HG02840 (cell line): ENCODE data around the gene CAPN12.

Experiments
- ATAC-seq: cut with Tn5 transposase; IDR thresholded peaks from one replicate; pipeline ENCODE4 v1.9.1; 2021; ENCODE audit warnings: mild to moderate bottlenecking, moderate library complexity, moderate number of reproducible peaks; ENCODE audit not compliant: unreplicated experiment, low FRiP score

CAPN12 gene

DNA sequence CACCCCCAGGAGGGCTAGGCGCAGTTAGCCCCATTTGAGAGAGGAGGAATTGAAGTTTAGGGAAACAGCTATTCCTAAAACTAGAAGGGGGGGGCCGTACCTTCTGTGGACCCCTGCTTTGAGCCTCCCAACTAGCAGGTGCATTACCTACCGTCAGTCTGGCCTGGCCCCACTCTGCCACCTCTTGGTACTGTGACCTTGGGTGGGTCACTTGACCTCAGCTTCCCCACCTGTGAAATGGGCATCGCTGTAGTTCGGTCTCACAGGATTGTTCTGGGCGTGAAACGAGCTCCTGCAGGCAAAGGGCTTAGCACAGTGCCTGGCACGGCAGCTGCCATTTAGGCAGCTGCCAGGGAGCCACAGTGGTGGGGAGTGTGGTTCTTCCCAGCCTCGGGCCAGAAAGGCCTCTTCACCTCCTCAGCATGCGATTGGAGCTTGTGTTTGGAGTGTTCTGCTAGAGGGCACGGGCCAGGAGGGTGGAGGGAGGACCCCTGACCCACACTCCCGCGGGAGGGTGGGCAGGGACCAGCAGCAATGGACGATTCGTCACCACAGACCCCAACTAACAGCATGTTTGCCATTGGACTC, 32.0 kb downstream of the CAPN12 start:
- no peak for ATAC-seq

DNA sequence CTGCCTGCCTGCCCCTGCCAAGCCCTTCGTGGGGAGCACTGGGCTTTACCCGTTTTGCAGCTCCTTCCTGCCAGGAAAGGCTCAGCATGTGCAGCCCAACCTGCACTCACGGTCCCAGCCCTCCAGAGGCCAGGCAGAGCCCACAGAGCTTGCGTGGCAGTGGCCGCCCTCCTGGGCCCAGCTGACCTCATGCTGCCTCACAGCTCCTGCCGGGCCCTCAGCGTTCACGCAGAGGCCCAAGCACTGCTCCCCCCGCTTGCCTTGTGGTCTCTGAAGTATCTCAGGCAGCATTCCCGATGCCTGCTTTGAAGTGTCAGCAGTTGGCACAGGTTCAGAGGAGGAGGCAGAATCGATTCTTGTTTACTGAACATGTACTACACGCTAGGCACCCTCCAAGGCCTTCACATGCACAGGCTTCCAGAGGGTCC, 32.5 kb downstream of the CAPN12 start:
- ATAC-seq = no peak

DNA sequence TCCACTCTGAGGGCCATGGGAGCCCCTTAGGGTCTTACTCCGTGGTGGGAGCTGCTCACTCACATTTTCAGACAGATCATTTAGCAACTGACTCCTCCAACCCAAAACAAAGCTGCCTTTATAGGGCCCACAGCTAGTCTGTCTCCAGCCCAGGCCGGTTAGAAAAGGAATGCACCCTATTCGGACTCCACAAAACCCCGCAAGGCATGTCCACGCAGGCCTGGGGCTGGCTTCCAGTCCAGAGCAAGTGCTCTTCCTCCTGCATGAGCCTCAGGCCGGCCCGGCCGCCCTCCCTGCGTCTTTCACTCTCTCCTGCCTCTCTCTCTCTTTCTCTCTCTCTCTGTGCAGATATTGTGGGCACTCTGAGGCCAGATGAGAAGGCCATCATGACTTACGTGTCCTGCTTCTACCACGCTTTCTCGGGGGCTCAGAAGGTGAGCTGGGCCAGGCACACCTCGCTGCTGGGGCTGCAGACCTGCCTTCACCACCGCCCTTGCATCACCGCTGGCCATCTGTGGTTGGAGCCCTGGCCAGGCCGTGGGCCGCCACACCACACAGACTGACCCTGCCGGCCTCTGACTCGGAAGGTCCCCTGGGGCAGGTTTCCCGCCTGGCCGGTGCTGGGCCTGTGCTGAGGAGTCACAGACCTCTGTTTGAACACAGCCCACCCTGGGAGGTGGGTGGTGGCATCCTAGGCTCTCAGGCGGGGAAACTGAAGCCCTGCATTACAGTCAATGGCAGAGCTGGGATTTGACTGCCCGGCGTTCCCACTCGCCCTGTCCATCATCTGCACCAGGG, 33.1 kb downstream of the CAPN12 start:
- ATAC-seq = no peak

DNA sequence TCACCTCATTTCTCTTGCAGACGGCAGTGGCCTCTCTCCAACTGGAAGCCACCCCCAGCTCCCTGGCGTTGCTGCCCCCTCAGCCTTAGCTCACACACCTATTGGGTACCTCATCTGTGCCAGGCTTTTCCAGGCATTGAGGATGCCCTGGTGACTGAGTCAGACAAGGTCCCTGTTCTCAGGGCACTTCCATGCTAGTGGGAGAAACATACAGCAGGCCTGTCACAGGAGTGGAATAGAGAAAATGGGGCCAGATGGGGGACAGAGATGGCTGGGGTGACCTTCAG, 33.9 kb downstream of the CAPN12 start:
- no peak for ATAC-seq

DNA sequence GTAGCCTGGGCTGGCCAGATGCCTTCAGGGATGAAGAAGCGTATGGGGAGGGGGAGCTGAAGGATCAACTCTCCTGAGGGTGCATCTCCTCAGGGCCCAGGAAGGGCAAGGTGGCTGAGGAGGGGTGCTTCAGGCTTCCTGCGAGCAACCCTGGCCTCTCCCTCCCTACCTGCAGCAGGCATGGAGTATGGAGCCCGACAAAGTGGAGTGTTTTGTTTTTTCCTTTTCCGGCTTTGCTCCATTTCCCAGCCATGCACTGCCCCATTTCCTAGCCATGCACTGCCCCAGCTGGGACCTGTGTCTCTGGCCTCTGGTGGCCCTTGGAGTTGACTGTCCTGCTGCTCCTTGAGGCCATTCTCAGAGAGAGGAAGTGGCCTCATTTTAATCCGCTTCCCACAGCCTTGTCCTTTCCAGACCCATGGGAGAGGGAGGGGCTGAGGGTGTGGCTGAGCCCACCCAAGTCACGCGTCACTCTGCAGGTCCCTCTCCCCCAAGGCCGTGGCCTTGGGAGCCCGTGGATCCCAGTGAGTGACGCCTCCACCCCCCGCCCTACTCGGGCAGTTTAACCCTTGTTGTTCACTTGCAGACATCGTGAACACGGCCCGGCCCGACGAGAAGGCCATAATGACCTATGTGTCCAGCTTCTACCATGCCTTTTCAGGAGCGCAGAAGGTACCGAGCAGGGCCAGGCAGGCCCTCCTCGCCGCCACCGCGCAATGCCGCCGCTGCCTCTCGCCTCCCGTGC, 34.4 kb downstream of the CAPN12 start:
- no peak for ATAC-seq

DNA sequence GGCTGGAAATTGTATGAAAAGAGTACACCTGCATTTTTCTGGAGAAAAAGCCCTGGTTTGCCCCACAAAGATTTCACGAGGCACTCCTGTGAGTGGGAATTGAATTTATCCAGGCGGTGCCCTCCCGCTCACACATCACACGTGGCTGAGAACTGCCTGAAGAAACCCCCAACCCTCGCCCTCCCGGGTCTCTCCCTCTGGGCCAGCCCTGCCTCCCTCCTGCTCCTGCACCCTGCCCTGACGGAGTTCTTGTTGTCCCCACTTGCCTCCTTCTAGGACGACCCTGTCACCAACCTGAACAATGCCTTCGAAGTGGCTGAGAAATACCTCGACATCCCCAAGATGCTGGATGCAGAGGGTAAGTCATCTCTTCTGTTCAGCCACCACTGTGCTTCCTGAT, 35.2 kb downstream of the CAPN12 start:
- ATAC-seq = no peak

DNA sequence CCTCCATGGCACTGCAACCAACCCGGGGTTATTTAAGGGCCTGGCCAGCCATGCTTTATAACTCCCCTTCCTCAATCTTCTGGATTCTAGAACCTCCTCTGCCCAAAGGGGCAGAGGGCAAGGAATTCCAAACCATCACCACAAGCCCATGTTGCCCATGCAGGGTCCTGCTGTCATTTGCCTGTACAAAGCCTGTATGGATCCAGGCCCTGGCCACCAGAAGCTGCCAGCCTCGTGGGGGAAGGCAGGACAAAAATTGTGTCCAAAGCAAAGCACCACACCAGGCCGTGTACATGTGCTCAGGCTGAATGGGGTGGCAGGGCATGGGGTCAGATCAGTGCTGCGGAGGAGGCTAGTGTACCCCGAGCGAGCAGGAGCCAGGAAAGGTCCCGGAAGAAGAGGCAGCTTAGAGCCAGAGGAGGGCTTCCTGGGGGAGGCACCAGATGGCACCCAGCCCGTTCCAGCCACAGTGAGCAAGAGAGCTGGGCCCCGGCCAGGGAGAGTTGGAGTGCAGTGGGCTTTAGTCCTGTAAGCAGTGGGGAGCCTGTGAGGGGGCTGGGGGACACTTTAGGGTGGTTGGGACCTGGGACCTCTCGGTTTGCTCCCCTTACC, 35.8 kb downstream of the CAPN12 start:
- no peak for ATAC-seq

DNA sequence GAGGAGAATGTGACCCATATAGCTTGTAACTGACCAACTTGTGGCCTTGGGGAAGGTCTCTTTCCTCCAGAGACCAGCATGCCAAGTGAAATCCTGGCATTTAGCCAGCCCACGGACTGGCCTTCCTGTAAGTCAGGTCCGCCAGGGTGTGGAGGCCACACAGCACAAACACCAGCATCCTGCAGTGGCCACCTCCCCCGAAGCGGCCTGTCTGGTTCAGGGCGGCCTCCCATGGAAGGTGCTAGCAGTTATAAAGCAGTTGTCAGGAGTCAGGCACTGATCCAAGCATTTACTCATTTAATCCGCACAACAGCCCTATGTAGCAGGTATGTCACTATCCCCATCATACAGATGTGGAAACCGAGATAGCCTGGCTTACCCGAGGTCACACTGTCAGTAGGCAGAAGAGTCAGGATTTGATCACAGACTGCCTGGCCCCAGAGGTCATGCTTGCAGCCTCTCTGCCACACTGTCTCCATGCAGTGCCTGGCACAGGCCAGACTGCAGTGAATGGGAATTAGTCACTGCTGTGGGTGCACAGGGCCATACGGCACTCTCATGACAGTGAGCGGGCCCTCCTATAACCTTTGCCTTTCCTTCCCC, 36.7 kb downstream of the CAPN12 start:
- no peak for ATAC-seq

DNA sequence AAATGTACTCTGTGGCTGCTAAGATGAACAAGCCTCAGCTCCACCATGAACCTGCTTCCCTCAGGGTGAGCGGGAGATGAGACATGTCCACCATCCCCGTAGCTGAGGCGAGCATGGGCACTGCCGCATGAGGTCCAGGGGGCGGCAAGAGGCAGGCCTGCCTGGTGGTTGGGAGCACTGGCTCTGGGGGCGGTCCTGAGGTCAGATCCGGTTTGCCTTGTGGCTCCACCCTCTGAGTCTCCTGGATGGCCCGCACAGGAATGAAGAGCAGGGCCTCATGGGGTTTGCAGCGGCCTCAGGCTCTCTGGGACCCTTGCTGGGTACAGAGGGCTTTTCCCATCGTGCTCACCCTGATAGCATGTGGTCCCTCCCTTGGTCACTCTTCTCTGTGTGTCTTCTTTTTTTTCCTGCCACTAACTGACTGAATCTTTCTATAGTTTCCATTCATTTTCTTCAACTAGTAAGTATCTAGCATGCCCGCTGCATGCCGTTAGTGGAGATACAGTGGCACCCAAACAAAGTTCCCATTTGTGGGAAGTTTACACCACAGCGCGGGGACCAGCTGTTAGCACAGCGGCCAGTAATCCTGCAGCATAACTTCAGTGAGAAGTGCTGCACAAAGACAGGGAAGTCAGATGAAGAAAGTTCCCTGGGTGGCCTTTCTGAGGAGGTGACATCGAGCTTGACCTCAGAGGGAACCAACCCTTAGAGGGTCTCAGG, 37.3 kb downstream of the CAPN12 start:
- no peak for ATAC-seq

DNA sequence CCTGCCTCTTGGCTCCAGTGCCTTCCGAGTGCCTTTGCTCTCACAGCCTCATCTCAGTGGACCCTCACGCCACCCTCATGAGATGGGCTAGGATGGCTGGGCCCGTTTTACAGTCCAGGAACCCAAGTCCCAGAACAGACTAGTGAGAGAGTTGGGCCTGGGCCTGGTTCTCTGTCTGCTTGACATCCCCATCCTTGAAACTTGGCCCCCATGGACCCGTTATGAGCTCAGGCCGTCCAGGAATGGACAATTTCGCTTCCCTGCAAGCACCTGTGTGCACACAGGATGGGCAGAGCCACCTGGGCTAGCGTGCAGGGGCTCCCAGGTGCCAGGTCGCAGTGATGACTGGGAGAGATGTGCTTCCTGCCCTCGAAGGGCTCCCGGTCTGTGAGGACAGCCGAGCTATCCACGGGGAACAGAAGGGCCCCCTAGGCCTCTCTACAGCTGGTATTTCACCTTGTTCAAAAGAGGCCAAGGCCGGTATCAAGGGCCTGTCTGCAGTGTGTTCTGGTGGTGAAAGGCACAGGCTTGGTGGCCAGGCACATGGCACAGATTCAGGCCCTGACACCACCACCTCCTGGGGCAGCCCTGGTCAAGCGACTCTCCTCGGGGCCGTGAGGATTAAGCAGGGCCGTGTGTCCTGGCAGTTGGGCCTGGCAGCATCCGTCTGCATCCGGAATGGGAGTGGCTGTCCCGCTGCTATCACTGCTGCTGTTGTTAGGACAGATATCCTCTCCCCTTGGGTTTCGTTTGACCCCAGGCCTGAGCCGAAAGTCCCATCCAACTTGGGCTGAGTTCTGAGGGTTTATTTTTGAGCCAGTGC, 38.9 kb downstream of the CAPN12 start:
- ATAC-seq = no peak

DNA sequence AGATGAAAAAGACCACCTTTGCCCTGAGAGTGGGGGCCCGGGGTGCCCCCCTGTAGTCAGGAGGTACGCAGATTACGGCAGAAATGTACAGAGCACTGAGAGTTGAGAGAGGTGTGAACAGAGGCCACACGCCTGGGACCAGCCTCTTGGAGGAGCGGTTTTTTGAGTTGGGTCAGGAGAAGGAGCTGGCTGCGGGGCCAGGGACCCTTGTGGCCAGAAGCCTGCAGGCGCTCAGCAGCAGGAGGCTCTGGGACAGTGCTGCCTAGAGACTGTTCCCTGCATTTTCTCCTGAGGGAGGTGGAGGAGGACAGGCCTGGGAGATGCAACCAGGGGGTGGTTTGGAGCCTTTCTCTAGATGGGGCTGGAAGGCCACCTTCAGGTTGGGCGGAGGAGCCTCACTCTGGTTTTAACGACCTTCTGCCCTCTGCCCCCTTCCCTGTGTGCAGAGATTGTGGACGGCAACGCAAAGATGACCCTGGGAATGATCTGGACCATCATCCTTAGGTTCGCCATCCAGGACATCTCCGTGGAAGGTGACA, 39.7 kb downstream of the CAPN12 start:
- no peak for ATAC-seq

DNA sequence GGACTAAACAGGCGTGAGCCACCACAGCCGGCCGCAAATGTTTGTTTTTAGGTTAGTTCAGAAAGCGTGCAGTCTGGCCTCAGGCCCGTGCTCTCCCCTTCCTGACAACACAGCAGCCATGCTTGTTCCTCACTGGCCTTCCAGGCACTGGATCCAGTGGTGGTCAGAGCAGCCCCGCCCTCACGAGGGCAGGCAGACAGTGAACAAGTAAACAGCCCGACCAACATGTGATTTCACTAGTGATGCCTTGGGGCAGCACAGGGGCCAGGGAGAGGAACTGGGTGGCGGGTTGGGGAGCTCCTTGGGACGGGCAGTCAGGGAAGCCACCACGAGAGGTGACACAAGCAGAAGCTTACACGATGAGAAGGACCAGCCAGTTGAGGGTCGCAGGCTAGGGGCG, 40.8 kb downstream of the CAPN12 start:
- ATAC-seq = no peak

DNA sequence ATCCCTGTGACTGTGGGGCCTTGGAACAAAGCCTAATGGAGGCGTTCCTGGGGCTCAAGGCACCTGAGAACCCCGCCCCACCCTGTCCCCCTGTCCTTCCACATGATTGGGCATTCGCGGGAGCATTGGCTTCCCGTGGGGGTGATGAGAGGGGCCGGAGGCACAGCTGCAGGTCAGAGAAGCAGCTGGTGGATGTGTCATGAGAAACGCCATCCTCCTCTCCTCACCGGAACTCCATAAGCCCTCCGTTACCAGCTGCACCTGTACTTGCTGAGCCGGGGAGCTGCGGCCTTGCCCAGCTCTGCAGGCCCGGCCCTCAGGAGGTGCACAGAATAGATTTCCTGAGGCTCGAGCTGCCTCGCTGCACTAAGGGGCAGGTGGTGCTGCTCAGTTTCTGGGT, 42.0 kb downstream of the CAPN12 start:
- no peak for ATAC-seq

DNA sequence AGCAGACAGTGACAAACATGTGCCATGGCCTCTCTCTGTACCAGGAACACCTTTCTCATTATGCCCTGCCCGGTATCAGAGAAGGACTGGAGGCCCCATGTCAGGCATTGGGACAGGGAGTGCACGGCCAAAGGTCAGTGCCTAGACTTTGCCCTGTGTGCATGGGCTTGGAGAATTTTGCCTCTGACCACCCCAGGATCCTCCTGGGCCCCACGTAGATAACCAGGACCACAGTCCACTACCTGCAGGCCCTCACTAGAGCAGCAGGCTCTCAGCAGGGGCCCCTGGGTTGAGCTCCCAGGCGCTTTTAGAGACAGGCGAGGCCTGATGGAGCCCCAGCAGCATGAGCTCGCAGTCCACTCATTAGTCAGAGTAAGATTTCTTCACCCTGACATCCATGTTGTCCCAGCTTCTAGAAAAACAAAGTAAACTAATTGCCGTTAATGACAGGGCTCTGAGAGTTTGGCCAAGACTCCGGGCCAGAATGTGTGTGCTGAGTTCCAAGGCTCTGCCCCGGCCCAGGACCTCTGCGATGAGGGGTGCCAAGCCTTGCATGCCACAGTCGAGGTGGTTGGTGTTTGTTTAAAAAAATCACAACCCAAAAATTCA, 42.7 kb downstream of the CAPN12 start:
- no peak for ATAC-seq

DNA sequence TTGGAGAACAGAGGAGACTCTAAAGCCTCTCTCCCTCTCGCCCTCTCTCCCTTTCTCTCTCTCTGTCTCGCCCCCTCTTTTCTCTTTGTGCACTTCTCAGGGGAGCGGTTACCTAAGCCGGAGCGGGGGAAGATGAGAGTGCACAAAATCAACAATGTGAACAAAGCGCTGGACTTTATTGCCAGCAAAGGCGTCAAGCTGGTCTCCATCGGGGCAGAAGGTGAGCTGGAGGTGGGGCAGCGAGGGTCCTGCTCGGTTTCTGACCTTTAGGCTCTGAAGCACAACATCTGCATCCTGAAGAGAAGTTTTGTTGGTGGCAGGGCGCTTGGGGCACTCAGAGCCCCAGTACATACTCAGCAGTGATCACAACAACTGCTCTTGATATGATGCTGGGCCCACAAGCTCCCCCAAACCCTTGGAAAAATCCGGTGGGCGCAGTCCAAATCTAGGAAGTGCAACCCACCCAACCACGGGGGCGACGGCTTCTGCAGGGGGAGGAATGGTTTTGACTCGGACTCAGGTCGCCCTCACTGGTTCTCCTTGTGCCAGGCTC, 43.3 kb downstream of the CAPN12 start:
- no peak for ATAC-seq

DNA sequence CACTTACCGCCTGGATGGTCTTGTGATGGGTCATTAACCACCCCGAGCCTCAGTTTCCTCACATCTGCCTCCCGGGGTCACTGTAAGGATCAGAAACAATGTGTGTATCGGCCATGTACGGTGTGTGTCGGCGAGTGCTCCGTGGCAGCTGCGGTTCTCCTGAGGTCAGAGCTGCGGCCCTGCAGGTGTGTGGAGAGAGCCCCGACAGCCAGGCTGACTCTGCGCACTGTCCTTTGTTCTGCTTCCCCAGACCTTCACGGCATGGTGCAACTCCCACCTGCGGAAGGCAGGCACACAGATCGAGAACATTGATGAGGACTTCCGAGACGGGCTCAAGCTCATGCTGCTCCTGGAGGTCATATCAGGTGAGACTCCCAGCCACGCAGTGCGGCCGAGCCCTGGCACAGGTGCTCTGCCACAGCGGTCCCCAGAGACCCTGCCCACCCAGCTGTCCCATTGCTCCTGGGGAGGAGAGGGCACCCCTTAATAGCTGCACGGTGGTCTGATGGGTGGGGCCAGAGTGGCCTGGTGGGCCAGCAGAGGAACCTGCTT, 43.8 kb downstream of the CAPN12 start:
- ATAC-seq = no peak

DNA sequence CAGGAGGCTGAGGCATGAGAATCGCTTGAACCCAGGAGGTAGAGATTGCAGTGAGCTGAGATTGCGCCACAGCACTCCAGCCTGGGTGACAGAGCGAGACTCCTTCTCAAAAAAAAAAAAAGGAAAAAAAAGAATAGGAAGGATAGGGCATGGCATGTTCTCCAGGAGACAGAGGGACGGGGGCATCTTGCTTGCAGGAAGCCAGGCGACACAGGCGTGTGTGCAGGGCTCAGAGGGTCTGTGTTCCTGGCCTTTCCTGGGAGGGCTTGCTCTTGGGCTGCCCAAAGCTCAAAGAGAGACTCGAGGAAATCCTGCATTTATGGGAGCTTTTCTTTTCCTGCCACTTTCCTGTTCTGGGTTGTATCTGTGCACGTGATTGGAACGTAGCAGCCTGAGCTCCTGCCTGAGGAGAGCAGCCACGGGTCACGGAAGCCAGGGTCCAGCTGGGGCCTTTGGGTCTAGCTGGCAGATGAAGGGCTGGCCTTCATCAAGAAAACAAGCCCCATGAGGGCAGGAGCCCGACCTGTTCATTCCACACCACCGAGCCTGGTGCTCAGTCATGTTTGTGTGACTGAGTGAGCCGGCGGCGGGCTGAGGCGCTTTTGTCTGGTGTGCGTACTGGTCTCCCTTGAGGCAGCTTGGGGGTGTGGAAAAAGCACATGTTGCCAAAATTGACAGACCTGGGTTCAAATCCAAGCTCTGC, 44.5 kb downstream of the CAPN12 start:
- no peak for ATAC-seq

DNA sequence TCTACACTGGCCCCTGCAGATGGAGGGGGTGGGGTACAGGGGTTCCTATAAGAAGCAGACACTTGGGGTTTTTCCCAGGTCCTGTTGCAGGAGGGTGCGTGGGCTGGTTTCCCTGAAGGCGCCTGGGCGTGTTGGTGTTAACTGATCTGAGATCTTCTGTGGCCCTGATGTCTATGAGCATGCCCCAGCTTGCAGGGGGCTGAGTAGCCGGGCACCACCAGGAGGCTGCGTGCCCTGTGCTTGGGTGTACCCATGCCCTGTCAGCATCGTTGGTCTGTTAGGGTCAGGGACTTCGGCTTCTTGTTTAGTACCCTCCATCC, 45.3 kb downstream of the CAPN12 start:
- no peak for ATAC-seq
